Natural killer cell treated with Interleukin-12 subunit alpha and Interleukin-12 subunit beta and Interleukin-15 and Interleukin-18, amount 100 ng/mL, for 72 hours (primary cell): ENCODE results near the gene LYRM4. TPM values are rescaled to one million over a fixed set of nuclear protein-coding genes. Genes with fewer than 3 reads are reported as not detected.

Source experiments
- ATAC-seq, 2 donors: fragments of 150-1000 bp; cut with Tn5 transposase in 1 of 2; sonication (Bioruptor Pico), chemical (Tn5 transposase) in 1 of 2; 2 replicates each; pipeline ENCODE4 v1.10.0; 2021
- DNase-seq: peaks from one replicate; pipeline ENCODE4 v3.0.0; 2022; ENCODE audit warnings: low spot score
- H3K27ac Mint-ChIP-seq, 2 donors: 1 replicate in 1 of 2; 2 replicates in 1 of 2; pipeline ENCODE4 v1.8.0; 2022; ENCODE audit warnings: mixed read lengths in 2 of 2, mild to moderate bottlenecking in 1 of 2, moderate library complexity in 1 of 2
- H3K27me3 Mint-ChIP-seq, 2 donors: 1 replicate in 1 of 2; 2 replicates in 1 of 2; pipeline ENCODE4 v1.8.0; 2022; ENCODE audit warnings: mixed read lengths in 2 of 2
- H3K36me3 Mint-ChIP-seq: one replicate; pipeline ENCODE4 v1.8.0; 2022; ENCODE audit warnings: mixed read lengths
- H3K4me1 Mint-ChIP-seq, 2 donors: 1 replicate in 1 of 2; 2 replicates in 1 of 2; pipeline ENCODE4 v1.8.0; 2022; ENCODE audit warnings: low read depth in 2 of 2, mixed read lengths in 2 of 2, mild to moderate bottlenecking in 1 of 2
- H3K4me3 Mint-ChIP-seq: one replicate; pipeline ENCODE4 v1.8.0; 2022; ENCODE audit warnings: mixed read lengths
- H3K9me3 Mint-ChIP-seq: 2 replicates; pipeline ENCODE4 v1.8.0; 2022; ENCODE audit warnings: mixed read lengths
- total RNA-seq, 2 donors: library from RNA; stranded (reverse); gene quantifications; one replicate each; pipeline ENCODE4 v1.2.3, GENCODE V29; 2022

The LYRM4 gene
- total RNA-seq, 2 donors from 2014 or later: 27.7 to 43.0 TPM

- H3K36me3 Mint-ChIP-seq: no peaks in the 10 kb centered on the region
- no peaks in the 10 kb centered on the region for H3K4me1 Mint-ChIP-seq
- no peak overlapping the region for H3K27ac Mint-ChIP-seq
- DNase-seq (no peak), ATAC-seq (peak in 1 of 2 donors; percentile 55)
- no peak overlapping the region for H3K4me3 Mint-ChIP-seq
- no peaks in the 10 kb centered on the region for H3K9me3 Mint-ChIP-seq
- no peaks in the 10 kb centered on the region for H3K27me3 Mint-ChIP-seq
Measured at GRCh38 chr6:5146398-5146797, 114.4 kb downstream of the LYRM4 start.

- Mint-ChIP-seq H3K27me3 (no peaks in the 10 kb centered on the region), H3K4me3 (no peak overlapping the region), H3K9me3 (no peaks in the 10 kb centered on the region), H3K36me3 (no peaks in the 10 kb centered on the region), H3K4me1 (no peaks in the 10 kb centered on the region), H3K27ac (no peak overlapping the region)
- peak; percentile 76 for DNase-seq
- peak; percentile 54 to 65 for ATAC-seq
Measured at GRCh38 chr6:5143634-5144311, 117.0 kb downstream of the LYRM4 start.

- ATAC-seq (no peak), DNase-seq (no peak)
- Mint-ChIP-seq H3K27me3 (no peaks in the 10 kb centered on the region), H3K36me3 (no peaks in the 10 kb centered on the region), H3K4me1 (no peaks in the 10 kb centered on the region), H3K27ac (no peak overlapping the region), H3K4me3 (no peak overlapping the region), H3K9me3 (no peaks in the 10 kb centered on the region)
Measured at GRCh38 chr6:5142915-5143314, 117.8 kb downstream of the LYRM4 start.

- H3K27me3 Mint-ChIP-seq: no peaks in the 10 kb centered on the region
- no peak overlapping the region for H3K27ac Mint-ChIP-seq
- DNase-seq: no peak
Measured at GRCh38 chr6:5142131-5142530, 118.6 kb downstream of the LYRM4 start.

GRCh38 chr6:5141046-5141445, 119.7 kb downstream of the LYRM4 start:
- no peaks in the 10 kb centered on the region for H3K36me3 Mint-ChIP-seq
- ATAC-seq: no peak
- H3K27me3 Mint-ChIP-seq: no peaks in the 10 kb centered on the region
- no peak for DNase-seq
- H3K4me3 Mint-ChIP-seq: no peak overlapping the region
- no peaks in the 10 kb centered on the region for H3K9me3 Mint-ChIP-seq
- H3K4me1 Mint-ChIP-seq: peaks cover 5% of the 10 kb centered on the region in 2 donors
- no peak overlapping the region for H3K27ac Mint-ChIP-seq

More at GRCh38 chr6:5142131-5142530, 118.6 kb downstream of the LYRM4 start:
- no peaks in the 10 kb centered on the region for H3K4me1 Mint-ChIP-seq
- no peak for ATAC-seq
- H3K4me3 Mint-ChIP-seq: no peak overlapping the region
- H3K36me3 Mint-ChIP-seq: no peaks in the 10 kb centered on the region
- H3K9me3 Mint-ChIP-seq: no peaks in the 10 kb centered on the region

GRCh38 chr6:5139828-5140771, 120.7 kb downstream of the LYRM4 start:
- DNase-seq: no peak
- Mint-ChIP-seq H3K9me3 (no peaks in the 10 kb centered on the region), H3K27ac (no peak overlapping the region), H3K4me1 (peaks cover 9 to 11% of the 10 kb centered on the region in 2 donors), H3K27me3 (no peaks in the 10 kb centered on the region), H3K36me3 (no peaks in the 10 kb centered on the region), H3K4me3 (no peak overlapping the region)
- ATAC-seq: no peak

GRCh38 chr6:5138995-5139827, 121.5 kb downstream of the LYRM4 start:
- DNase-seq (no peak), ATAC-seq (no peak)
- H3K9me3 Mint-ChIP-seq: no peaks in the 10 kb centered on the region
- H3K4me3 Mint-ChIP-seq: no peak overlapping the region
- no peaks in the 10 kb centered on the region for H3K27me3 Mint-ChIP-seq
- H3K36me3 Mint-ChIP-seq: no peaks in the 10 kb centered on the region
- no peak overlapping the region for H3K27ac Mint-ChIP-seq
- H3K4me1 Mint-ChIP-seq: peaks cover 9 to 11% of the 10 kb centered on the region in 2 donors

- Mint-ChIP-seq H3K4me1 (peaks cover 11 to 12% of the 10 kb centered on the region in 2 donors), H3K36me3 (no peaks in the 10 kb centered on the region), H3K4me3 (no peak overlapping the region), H3K27me3 (no peaks in the 10 kb centered on the region), H3K27ac (no peak overlapping the region), H3K9me3 (no peaks in the 10 kb centered on the region)
- ATAC-seq (no peak), DNase-seq (no peak)
Measured at GRCh38 chr6:5136851-5137250, 123.9 kb downstream of the LYRM4 start.

GRCh38 chr6:5135788-5136376, 124.9 kb downstream of the LYRM4 start:
- DNase-seq (peak; percentile 66), ATAC-seq (no peak)
- no peaks in the 10 kb centered on the region for H3K9me3 Mint-ChIP-seq
- no peak overlapping the region for H3K4me3 Mint-ChIP-seq
- H3K27ac Mint-ChIP-seq: no peak overlapping the region
- H3K4me1 Mint-ChIP-seq: peaks cover 11 to 12% of the 10 kb centered on the region in 2 donors
- no peaks in the 10 kb centered on the region for H3K27me3 Mint-ChIP-seq
- no peaks in the 10 kb centered on the region for H3K36me3 Mint-ChIP-seq

- peaks cover 11 to 12% of the 10 kb centered on the region in 2 donors for H3K4me1 Mint-ChIP-seq
- H3K9me3 Mint-ChIP-seq: no peaks in the 10 kb centered on the region
- no peak for DNase-seq
- no peaks in the 10 kb centered on the region for H3K27me3 Mint-ChIP-seq
- no peak overlapping the region for H3K4me3 Mint-ChIP-seq
- H3K27ac Mint-ChIP-seq: no peak overlapping the region
- no peaks in the 10 kb centered on the region for H3K36me3 Mint-ChIP-seq
- ATAC-seq: no peak
Measured at GRCh38 chr6:5133943-5134342, 126.8 kb downstream of the LYRM4 start.

- DNase-seq (no peak), ATAC-seq (no peak)
- Mint-ChIP-seq H3K9me3 (no peaks in the 10 kb centered on the region), H3K36me3 (no peaks in the 10 kb centered on the region), H3K27ac (no peak overlapping the region), H3K4me1 (peaks cover 11 to 12% of the 10 kb centered on the region in 2 donors), H3K4me3 (no peak overlapping the region), H3K27me3 (no peaks in the 10 kb centered on the region)
Measured at GRCh38 chr6:5132731-5133130, 128.0 kb downstream of the LYRM4 start.

GRCh38 chr6:5130135-5130866, 130.4 kb downstream of the LYRM4 start:
- ATAC-seq (no peak), DNase-seq (no peak)
- Mint-ChIP-seq H3K9me3 (no peaks in the 10 kb centered on the region), H3K27me3 (no peaks in the 10 kb centered on the region), H3K36me3 (no peaks in the 10 kb centered on the region), H3K4me3 (no peak overlapping the region), H3K27ac (no peak overlapping the region), H3K4me1 (peaks cover 0 to 3% of the 10 kb centered on the region in 2 donors)

GRCh38 chr6:5128351-5128750, 132.4 kb downstream of the LYRM4 start:
- no peak overlapping the region for H3K4me3 Mint-ChIP-seq
- DNase-seq (no peak), ATAC-seq (no peak)
- no peaks in the 10 kb centered on the region for H3K36me3 Mint-ChIP-seq
- no peaks in the 10 kb centered on the region for H3K27me3 Mint-ChIP-seq
- no peak overlapping the region for H3K27ac Mint-ChIP-seq
- H3K4me1 Mint-ChIP-seq: peaks cover 0 to 3% of the 10 kb centered on the region in 2 donors
- H3K9me3 Mint-ChIP-seq: no peaks in the 10 kb centered on the region
